Loucy (cell line): ENCODE data around the gene NRXN3.

Experiments used
- EZH2phosphoT487 ChIP-seq: fragments of 200-600 bp; IDR thresholded peaks from 2 replicates; pipeline ENCODE4 v1.6.1; 2018; ENCODE audit warnings: antibody characterized with exemption, mild to moderate bottlenecking, moderate library complexity, borderline replicate concordance
- TF ChIP-seq, protein P1 (sequence below): fragments of 200-600 bp; sonication (generic); conservative IDR thresholded peaks from 2 replicates; pipeline ENCODE4 v1.5.1; 2014; ENCODE audit warnings: mild to moderate bottlenecking, antibody characterized with exemption, low read length

DNA sequence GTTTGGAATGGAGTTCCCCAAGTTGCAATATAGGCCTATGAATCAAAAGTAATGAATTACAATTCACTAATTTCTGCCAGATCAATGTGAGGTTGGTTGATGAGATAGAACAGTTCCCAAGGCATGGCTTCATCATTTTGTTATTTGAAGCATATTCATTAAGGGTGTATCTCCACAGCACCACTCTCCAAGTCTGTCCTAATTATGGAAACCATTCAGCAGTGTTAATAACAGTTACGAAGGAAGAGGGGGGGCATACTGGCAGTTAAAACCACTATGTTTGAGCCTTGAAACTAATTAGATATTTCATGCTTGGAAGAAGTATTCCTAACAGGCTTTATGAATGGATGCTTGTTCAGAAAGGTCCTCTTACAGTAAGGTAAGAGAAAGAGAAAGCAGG is 1520.8 kb downstream of the NRXN3 start:
- TF ChIP-seq, protein P1, sequence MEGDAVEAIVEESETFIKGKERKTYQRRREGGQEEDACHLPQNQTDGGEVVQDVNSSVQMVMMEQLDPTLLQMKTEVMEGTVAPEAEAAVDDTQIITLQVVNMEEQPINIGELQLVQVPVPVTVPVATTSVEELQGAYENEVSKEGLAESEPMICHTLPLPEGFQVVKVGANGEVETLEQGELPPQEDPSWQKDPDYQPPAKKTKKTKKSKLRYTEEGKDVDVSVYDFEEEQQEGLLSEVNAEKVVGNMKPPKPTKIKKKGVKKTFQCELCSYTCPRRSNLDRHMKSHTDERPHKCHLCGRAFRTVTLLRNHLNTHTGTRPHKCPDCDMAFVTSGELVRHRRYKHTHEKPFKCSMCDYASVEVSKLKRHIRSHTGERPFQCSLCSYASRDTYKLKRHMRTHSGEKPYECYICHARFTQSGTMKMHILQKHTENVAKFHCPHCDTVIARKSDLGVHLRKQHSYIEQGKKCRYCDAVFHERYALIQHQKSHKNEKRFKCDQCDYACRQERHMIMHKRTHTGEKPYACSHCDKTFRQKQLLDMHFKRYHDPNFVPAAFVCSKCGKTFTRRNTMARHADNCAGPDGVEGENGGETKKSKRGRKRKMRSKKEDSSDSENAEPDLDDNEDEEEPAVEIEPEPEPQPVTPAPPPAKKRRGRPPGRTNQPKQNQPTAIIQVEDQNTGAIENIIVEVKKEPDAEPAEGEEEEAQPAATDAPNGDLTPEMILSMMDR, result no peak
- no peak for TF ChIP-seq EZH2phosphoT487
